NCI-H2107 (cell line): Measurements from ENCODE around the gene SPATC1L.
A peak's percentile ranks its signal among the peaks of the same experiment; 100 is the strongest.
"Not testable (repeated sequence)": the region's sequence is repeated elsewhere in the genome, so short reads cannot be mapped to it uniquely, and the experiment has no call there.

Experiments
- DNase-seq: peaks from one replicate; lab custom pipeline; 2025; lab: John Stamatoyannopoulos, UW

Gene SPATC1L

DNA sequence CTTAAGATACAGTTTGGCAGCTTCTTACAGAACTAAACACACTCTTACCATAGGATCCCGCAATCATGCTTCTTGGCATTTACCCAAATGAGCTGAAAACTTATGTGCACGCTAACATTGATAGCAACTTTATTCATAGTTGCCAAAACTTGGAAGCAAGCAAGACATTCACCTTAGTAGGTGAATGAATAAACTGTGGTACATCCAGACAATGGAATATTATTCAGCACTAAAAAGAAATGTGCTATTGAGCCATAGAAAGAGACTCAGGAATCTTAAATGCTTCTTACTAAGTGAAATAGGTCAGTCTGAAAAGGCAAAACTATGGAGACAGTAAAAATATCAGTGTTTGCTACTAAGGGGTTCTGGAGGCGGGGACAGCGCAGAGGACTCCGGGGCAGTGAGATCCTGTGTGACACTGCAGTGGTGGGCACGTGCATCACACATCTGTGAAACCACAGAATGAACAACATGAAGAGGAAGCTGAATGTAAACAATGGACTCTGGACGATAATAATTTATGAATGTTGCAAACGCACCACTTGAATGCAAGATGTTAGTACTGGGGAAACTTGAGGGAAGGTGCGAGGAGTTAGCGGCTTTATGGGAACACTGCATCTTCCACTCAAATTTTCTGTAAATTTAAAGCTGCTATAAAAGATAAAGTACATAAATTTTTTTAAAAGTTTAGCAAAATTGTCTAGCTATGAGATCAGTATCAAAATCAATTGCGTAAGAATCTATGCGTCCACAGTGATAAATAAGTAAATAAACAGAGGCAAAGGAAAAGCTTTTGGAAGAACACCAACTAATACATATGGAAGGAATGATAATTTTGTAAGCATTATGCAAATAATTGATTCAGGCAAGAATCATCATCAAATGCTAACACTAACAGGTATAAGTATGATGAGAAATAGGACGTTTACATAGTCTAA lies 15.4 kb upstream of the SPATC1L start:
- DNase-seq, result no peak

- no peak for DNase-seq
These were observed 12.5 kb upstream of the SPATC1L start for GRCh38 chr21:46196733-46197132.

- no peak for DNase-seq
These were observed 11.4 kb upstream of the SPATC1L start for GRCh38 chr21:46195595-46196195.

- DNase-seq, result no peak
These were observed 10.4 kb upstream of the SPATC1L start for GRCh38 chr21:46194374-46195334.

DNA sequence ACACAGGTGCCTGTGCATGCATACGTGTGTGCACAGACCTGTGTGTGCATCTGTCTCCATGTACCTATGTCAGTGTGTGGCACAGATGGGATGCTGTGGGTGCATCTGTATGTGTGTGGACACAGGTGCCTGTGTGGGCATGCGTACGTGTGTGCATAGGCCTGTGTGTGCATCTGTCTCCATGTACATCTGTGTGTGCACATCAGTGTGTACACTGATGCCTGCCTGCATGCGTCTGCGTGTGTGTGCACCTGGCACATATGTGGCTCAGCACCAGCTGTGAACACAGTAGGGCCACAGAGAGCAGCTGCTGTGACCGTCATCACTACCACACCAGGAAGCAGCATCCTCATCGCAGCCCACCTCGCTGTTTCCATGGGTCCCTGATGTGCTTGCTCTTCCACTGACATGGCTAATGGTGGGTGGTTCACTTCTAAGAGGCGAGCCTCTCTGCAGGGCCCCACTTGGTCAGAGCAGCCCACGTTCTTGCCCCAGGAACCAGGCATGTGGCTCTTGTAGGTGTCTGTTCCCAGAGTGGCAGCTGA lies 9.6 kb upstream of the SPATC1L start:
- DNase-seq, result no peak

- no peak for DNase-seq
These were observed 7.7 kb upstream of the SPATC1L start for GRCh38 chr21:46191686-46192575.

- no peak for DNase-seq
These were observed 7.0 kb upstream of the SPATC1L start for GRCh38 chr21:46191257-46191685.

DNA sequence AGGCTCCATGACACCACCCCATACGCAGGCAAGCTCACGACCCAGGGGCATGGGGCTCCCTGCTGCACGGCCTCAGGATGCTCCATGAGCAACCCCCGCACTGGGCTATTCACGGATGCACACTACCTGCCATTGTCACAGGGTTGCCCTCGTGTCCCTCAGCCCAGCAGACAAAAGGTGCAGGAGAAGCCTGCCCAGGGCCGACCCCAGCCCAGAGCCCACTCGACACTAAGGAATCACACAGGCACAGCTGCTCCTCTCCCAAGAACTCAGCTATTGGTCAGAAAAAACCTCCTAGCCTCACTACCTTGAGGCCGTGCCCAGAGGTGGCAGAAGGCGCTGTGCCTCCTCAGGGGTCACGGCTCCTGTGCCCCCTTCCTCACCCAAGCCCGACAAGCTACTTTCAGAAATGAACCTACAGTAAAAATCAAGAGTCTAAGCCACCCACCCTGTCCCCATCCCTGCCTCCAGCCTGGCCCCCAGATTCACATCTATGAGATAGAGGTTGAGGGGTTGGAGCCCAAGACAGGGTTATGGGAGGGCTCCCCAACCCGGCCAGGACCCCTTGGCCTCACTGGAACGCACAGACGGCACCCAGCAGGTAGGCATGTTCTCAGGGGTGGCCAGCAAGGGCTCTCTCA lies 6.4 kb upstream of the SPATC1L start:
- no peak for DNase-seq

DNA sequence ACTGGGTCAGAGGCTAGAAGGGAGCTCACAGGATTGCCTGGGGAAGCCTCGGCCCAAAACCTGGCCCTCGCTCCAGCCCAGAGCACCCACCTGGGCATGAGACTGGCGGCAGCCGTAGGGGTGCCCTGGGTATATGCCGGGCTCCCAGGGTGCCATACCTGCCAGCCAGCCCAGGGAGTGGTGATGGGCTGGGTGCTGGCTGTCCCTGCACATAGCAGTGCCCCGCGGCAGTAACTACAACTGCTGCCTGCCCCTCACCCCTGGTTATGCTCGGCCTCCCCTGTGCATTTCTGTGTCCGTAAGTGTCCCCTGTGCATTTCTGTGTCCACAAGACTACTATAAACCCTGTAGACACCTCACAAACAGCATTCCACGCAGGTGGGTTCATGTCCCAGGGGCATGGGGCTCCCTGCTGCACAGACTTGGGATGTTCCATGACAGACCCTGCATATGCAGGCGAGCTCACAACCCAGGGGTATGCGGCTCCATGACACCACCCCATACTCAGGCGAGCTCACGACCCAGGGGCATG lies 5.8 kb upstream of the SPATC1L start:
- DNase-seq, result no peak

GRCh38 chr21:46189213-46189958 lies 5.1 kb upstream of the SPATC1L start:
- no peak for DNase-seq

- peak; percentile 9 for DNase-seq
These were observed 4.3 kb upstream of the SPATC1L start for GRCh38 chr21:46188226-46189212.

DNA sequence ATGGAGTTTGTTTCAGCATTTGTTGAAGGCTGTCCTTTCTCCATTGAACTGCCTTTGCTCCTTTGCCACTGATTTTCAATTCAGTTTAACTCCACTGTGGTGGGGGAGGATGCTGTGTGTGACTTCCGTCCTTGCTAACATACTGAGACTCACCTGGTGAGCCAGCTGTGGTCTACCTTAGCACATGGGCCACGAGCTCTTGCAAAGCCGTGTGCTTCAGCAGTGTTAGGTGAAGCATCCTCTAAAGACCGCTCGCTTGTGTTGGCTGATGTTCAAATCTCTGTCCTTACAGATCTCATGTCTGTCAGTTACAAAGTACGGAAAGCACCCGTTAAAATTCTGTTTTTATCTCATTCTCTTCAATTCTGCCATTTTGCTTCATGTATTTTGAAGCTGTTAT lies 3.6 kb upstream of the SPATC1L start:
- no peak for DNase-seq

DNA sequence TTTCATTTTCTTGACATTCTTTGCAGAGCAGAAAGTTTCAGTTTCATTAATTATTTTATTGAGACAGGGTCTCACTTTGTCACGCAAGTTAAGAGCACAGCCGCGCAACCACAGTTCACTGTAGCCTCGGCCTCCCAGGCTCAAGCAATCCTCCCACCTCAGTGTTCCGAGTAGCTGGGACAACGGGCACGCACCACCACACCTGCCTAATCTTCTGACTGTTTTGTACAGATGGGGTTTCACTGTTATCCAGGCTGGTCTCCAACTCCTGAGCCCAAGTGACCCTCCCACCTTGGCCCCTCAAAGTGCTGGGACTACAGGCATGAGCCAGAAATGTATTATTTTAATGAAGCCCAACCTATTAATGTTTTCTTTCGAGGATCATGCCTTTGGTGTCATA lies 3.0 kb upstream of the SPATC1L start:
- no peak for DNase-seq

DNA sequence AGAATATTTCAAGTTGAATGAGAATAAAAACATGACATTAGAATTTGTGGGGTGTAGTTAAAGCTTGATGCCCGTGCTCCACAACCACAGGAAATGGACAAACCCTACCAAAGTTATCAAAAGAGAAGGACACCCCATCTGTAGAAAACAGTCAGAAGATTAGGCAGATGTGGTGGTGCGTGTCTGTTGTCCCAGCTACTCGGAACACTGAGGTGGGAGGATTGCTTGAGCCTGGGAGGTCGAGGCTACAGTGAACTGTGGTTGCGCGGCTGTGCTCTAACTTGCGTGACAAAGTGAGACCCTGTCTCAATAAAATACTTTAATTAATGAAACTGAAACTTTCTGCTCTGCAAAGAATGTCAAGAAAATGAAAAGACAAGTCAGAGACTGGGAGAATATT lies 1.5 kb upstream of the SPATC1L start:
- no peak for DNase-seq

- DNase-seq, result no peak
These were observed 631 bp upstream of the SPATC1L start for GRCh38 chr21:46184625-46185555.

DNA sequence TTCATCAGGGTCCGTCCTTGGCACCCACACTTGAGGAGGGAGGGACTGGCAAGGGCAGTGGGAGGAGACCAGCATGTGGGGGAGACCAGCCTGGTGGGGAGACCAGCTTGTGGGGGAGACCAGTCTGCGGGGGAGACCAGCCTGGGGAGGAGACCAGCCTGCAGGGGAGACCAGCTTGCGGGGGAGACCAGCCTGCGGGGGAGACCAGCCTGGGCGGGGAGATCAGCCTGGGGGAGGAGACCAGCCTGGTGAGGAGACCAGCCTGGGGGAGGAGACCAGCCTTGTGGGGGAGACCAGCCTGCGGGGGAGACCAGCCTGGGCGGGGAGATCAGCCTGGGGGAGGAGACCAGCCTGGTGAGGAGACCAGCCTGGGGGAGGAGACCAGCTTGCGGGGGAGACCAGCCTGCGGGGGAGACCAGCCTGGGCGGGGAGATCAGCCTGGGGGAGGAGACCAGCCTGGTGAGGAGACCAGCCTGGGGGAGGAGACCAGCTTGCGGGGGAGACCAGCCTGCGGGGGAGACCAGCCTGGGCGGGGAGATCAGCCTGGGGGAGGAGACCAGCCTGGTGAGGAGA lies 836 bp downstream of the SPATC1L start:
- DNase-seq, result not testable (repeated sequence)
